ENCODE results near the gene COL25A1. TPM values are rescaled to one million over a fixed set of nuclear protein-coding genes. Genes with fewer than 3 reads are reported as not detected.

COL25A1 gene
- total RNA-seq, 4 donors from 2014 or later = 0.14 to 1.6 (median 0.32) TPM; not detected in 1

DNA sequence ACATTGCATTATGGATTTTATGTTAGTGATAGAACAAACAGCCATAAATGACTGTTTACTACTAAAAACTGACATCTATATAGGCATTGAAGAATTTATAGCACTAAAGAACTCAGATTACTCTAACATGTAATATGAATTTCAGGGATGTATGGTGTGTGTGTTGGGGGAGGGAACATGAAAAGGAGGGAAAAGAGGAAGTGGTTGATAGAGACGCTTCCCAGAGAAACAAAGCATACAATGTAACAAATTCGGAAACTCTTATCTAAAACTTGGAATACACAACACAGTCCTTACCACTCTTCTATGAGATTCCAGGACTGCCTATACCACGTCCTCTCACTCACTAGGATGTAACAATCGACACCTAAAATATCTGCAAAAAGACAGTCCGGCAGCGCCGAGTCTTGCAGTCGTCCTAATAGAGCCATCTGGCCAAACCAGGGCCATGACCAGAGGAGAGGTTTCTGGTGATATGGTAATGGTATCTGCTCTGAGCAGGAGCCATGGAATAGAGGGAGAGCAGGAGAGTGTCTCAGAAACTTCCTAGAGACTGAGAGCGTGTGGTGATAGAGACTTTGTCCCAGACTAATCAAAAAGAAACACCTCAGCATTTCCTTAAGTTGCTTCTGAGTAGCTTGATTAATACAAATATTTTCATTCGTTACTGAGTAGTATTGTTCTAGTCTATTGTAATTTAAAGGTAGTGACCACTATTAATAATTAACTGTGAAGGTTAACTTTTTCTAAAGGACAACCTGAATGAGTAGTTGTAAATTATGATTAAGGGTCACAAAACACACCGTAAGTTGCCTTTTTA lies 287.7 kb downstream of the COL25A1 start:
- in situ Hi-C loops (cut with MboI; ENCODE audit: low pct_ligation_motif_present in 1 of 4, low pct_unique_long_range_greater_than_20kb in 1 of 4, low sequenced_read_pairs in 3 of 4) (no loop called here), intact Hi-C loops (cut with DNase I; ENCODE audit: low total_unique reads) (no loop called here)
- Histone ChIP-seq H3K9me3 (no peaks in the 10 kb centered on the region), H3K4me3 (no peak overlapping the region), H3K4me1 (no peaks in the 10 kb centered on the region), H3K36me3 (no peaks in the 10 kb centered on the region), H3K27me3 (no peaks in the 10 kb centered on the region), H3K27ac (no peak overlapping the region)
- DNase-seq = no peak
- WGBS, 2 donors (ENCODE audit: low coverage in 1 of 2) = 67 to 87% methylated on average over 6 to 11 of the region's 11 CpGs
- TF ChIP-seq, protein P1, sequence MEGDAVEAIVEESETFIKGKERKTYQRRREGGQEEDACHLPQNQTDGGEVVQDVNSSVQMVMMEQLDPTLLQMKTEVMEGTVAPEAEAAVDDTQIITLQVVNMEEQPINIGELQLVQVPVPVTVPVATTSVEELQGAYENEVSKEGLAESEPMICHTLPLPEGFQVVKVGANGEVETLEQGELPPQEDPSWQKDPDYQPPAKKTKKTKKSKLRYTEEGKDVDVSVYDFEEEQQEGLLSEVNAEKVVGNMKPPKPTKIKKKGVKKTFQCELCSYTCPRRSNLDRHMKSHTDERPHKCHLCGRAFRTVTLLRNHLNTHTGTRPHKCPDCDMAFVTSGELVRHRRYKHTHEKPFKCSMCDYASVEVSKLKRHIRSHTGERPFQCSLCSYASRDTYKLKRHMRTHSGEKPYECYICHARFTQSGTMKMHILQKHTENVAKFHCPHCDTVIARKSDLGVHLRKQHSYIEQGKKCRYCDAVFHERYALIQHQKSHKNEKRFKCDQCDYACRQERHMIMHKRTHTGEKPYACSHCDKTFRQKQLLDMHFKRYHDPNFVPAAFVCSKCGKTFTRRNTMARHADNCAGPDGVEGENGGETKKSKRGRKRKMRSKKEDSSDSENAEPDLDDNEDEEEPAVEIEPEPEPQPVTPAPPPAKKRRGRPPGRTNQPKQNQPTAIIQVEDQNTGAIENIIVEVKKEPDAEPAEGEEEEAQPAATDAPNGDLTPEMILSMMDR (IDR thresholded peaks at IDR 0.05) = no peak

DNA sequence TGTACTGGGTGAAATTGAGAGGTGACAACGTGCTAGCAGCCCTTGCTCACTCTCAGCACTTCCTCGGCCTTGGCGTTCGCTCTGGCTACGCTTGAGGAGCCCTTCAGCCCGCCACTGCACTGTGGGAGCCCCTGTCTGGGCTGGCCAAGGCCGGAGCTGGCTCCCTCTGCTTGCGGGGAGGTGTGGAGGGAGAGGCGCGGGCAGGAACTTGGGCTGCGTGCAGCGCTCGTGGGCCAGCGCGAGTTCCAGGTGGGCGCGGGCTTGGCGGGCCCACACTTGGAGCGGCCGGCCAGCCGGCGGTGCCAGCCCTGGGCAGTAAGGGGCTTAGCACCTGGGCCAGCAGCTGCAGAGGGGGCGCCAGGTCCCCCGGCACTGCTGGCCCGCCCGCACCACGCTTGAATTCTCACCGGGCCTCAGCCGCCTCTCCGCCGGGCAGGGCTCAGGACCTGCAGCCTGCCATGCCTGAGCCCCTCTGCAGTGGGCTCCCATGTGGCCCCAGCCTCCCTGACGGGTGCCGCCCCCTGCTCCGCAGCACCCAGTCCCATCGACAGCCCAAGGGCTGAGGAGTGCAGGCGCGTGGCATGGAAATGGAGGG lies 290.1 kb downstream of the COL25A1 start:
- no peak for DNase-seq
- whole genome bisulfite sequencing, 2 donors (ENCODE audit: low coverage in 1 of 2) = 93% methylated on average over 28 of the region's 37 CpGs; no CpG with 5 or more reads in 1 of the 2 donors
- Histone ChIP-seq H3K4me3 (no peak overlapping the region), H3K9me3 (no peaks in the 10 kb centered on the region), H3K27me3 (no peaks in the 10 kb centered on the region), H3K36me3 (no peaks in the 10 kb centered on the region), H3K4me1 (no peaks in the 10 kb centered on the region), H3K27ac (no peak overlapping the region)
- TF ChIP-seq EP300 (IDR thresholded peaks at IDR 0.05; ENCODE audit: low read depth) = no peak
- no peak for TF ChIP-seq POLR2AphosphoS5 (IDR thresholded peaks at IDR 0.05)
- TF ChIP-seq, protein P1 (IDR thresholded peaks at IDR 0.05) = no peak
- intact Hi-C loops (cut with DNase I; ENCODE audit: low total_unique reads) (no loop called here), in situ Hi-C loops (cut with MboI; ENCODE audit: low pct_ligation_motif_present in 1 of 4, low pct_unique_long_range_greater_than_20kb in 1 of 4, low sequenced_read_pairs in 3 of 4) (no loop called here)

DNA sequence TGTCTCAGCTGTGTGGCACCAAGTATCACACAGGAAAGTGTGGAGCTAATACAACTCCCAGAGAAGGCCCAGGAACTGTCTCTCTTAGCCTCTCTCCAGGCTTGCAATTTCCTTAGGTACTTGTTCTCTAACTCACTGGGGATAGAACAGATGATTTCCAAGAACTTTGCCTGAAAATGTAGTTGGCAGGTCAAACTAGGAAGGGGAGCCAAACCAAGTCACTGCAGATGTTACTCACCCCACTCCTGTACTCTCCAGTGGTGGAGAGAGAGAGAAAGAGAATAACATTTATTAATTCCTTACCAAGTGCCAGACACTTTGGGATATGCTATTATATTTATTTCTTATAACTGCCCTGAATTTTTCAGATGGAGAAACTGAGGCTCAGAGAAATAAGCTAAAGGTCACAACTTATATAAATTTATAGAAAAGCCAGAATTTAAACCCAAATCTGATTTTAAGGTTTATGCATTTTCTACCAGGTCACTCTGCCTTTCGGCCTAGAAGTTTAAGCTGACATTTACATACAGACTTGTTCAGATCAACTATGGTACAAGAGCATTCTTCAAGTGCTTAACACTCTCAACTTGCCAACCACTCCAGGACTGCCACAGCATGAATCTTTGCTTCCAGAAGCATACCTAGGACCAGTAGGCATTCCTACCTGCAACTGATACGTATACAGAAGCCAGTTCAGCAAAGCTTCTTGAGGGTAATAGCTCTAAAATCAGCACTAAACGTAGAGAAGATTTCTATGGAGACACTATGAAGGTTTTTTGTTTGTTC lies 291.0 kb downstream of the COL25A1 start:
- DNase-seq = no peak
- TF ChIP-seq, protein P1 (IDR thresholded peaks at IDR 0.05) = no peak
- no peak for TF ChIP-seq POLR2AphosphoS5 (IDR thresholded peaks at IDR 0.05)
- no peak for TF ChIP-seq EP300 (IDR thresholded peaks at IDR 0.05; ENCODE audit: low read depth)
- no peak for TF ChIP-seq POLR2A (IDR thresholded peaks at IDR 0.05)
- H3K27me3 ChIP-seq = no peaks in the 10 kb centered on the region
- no peak overlapping the region for H3K4me3 ChIP-seq
- intact Hi-C loops (cut with DNase I; ENCODE audit: low total_unique reads) (no loop called here), in situ Hi-C loops (cut with MboI; ENCODE audit: low pct_ligation_motif_present in 1 of 4, low pct_unique_long_range_greater_than_20kb in 1 of 4, low sequenced_read_pairs in 3 of 4) (no loop called here)
- no peaks in the 10 kb centered on the region for H3K9me3 ChIP-seq
- no peaks in the 10 kb centered on the region for H3K4me1 ChIP-seq
- 79 to 100% methylated on average over 1 to 3 of the region's 3 CpGs for WGBS, 2 donors (ENCODE audit: low coverage in 1 of 2)
- H3K36me3 ChIP-seq = no peaks in the 10 kb centered on the region
- no peak overlapping the region for H3K27ac ChIP-seq

DNA sequence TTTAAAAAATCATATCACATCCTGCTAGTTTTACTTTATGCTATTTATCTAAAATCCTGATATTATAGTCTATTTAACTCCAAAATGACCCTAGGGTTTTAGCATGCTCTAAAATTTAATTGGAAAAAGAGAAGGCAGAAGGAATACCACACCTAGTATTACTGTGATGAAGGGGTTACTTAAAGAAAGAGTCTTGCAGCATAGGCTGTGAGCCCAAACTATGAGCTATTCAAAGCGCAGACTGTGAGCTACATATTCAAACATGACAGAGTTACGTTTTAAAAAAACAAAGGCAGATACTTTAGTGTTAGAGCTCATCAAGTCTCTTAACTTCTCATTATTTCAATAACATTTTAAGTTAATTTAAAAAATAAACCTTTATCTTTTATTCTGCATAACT lies 291.9 kb downstream of the COL25A1 start:
- Histone ChIP-seq H3K36me3 (no peaks in the 10 kb centered on the region), H3K27ac (no peak overlapping the region), H3K4me3 (no peak overlapping the region), H3K4me1 (no peaks in the 10 kb centered on the region), H3K9me3 (no peaks in the 10 kb centered on the region), H3K27me3 (no peaks in the 10 kb centered on the region)
- TF ChIP-seq POLR2AphosphoS5 (IDR thresholded peaks at IDR 0.05) = no peak
- TF ChIP-seq, protein P1 (IDR thresholded peaks at IDR 0.05) = no peak
- no peak for TF ChIP-seq EP300 (IDR thresholded peaks at IDR 0.05; ENCODE audit: low read depth)
- TF ChIP-seq POLR2A (IDR thresholded peaks at IDR 0.05) = no peak
- 45 to 64% methylated on average over 2 of the region's 2 CpGs for WGBS, 2 donors (ENCODE audit: low coverage in 1 of 2)
- in situ Hi-C loops (cut with MboI; ENCODE audit: low pct_ligation_motif_present in 1 of 4, low pct_unique_long_range_greater_than_20kb in 1 of 4, low sequenced_read_pairs in 3 of 4) (no loop called here), intact Hi-C loops (cut with DNase I; ENCODE audit: low total_unique reads) (no loop called here)
- no peak for DNase-seq
